ENCODE data around the gene XRCC6. TPM values are rescaled to one million over a fixed set of nuclear protein-coding genes. Genes with fewer than 3 reads are reported as not detected.

The XRCC6 gene
- total and polyA plus RNA-seq, 2 of the 13 experiments (the other 11 are each of a cell fraction or from before 2014, with no cell fraction given), result 124 to 625 TPM

DNA sequence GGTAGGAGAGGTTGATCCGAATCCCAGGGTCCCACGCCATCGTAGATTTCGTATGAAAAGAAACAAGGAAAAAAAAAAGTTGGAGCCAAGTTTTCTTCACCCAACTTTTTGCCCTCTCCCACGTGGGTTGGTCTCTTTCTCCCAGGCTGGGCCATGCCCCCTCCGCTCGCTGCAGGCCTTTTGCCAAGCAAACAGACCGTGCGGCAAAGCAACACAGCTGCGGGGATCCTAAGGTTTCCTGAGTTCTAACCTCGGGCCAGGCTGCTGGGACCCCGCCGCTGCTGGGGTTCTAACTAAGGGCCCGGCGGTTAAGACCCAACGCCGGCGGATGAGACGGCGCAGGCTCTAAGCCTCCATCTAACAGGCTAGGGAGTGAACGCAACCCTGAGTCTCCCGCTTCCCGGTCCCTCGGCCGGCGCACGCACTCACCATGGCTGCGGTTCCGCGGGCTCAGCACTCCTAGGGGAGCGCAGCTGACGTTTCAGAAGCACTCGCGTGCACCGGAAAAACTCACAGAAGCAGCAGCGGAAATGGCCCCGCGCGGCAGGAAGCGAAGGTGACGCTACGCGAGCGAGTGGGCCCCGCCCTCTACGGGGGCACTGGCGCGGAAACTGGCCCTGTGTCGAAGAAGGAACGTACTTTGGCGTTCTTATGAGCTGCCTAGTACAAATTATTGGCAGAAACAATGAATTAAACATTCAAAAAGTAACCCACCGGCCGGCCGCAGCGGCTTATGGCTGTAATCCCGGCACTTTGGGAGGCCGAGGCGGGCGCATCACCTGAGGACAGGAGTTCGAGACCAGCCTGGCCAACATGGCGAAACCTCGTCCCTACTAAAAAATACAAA is 67.5 kb downstream of the XRCC6 start, which contains the start of gene SNU13 (continued):
- no peak for TF ChIP-seq ZNF12 (CRISPR knock-in tag; IDR thresholded peaks at IDR 0.05)
- TF ChIP-seq, protein P1, sequence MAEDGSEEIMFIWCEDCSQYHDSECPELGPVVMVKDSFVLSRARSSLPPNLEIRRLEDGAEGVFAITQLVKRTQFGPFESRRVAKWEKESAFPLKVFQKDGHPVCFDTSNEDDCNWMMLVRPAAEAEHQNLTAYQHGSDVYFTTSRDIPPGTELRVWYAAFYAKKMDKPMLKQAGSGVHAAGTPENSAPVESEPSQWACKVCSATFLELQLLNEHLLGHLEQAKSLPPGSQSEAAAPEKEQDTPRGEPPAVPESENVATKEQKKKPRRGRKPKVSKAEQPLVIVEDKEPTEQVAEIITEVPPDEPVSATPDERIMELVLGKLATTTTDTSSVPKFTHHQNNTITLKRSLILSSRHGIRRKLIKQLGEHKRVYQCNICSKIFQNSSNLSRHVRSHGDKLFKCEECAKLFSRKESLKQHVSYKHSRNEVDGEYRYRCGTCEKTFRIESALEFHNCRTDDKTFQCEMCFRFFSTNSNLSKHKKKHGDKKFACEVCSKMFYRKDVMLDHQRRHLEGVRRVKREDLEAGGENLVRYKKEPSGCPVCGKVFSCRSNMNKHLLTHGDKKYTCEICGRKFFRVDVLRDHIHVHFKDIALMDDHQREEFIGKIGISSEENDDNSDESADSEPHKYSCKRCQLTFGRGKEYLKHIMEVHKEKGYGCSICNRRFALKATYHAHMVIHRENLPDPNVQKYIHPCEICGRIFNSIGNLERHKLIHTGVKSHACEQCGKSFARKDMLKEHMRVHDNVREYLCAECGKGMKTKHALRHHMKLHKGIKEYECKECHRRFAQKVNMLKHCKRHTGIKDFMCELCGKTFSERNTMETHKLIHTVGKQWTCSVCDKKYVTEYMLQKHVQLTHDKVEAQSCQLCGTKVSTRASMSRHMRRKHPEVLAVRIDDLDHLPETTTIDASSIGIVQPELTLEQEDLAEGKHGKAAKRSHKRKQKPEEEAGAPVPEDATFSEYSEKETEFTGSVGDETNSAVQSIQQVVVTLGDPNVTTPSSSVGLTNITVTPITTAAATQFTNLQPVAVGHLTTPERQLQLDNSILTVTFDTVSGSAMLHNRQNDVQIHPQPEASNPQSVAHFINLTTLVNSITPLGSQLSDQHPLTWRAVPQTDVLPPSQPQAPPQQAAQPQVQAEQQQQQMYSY (CRISPR knock-in tag; IDR thresholded peaks at IDR 0.05), result no peak
- TF ChIP-seq RFX1 (IDR thresholded peaks at IDR 0.05), result no peak
- TF ChIP-seq, protein P2, sequence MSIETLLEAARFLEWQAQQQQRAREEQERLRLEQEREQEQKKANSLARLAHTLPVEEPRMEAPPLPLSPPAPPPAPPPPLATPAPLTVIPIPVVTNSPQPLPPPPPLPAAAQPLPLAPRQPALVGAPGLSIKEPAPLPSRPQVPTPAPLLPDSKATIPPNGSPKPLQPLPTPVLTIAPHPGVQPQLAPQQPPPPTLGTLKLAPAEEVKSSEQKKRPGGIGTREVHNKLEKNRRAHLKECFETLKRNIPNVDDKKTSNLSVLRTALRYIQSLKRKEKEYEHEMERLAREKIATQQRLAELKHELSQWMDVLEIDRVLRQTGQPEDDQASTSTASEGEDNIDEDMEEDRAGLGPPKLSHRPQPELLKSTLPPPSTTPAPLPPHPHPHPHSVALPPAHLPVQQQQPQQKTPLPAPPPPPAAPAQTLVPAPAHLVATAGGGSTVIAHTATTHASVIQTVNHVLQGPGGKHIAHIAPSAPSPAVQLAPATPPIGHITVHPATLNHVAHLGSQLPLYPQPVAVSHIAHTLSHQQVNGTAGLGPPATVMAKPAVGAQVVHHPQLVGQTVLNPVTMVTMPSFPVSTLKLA (IDR thresholded peaks at IDR 0.05), result peak; percentile 48
- TF ChIP-seq MED13 (CRISPR knock-in tag; IDR thresholded peaks at IDR 0.05), result no peak
- TF ChIP-seq, protein P3, sequence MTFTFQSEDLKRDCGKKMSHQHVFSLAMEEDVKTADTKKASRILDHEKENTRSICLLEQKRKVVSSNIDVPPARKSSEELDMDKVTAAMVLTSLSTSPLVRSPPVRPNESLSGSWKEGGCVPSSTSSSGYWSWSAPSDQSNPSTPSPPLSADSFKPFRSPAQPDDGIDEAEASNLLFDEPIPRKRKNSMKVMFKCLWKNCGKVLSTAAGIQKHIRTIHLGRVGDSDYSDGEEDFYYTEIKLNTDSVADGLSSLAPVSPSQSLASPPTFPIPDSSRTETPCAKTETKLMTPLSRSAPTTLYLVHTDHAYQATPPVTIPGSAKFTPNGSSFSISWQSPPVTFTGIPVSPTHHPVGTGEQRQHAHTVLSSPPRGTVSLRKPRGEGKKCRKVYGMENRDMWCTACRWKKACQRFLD (CRISPR knock-in tag; IDR thresholded peaks at IDR 0.05; ENCODE audit: borderline replicate concordance), result 0 out of 2 replicates have a peak, but pooled peaks have one; percentile 35
- no peak for TF ChIP-seq U2AF1 (optimal IDR thresholded peaks at IDR 0.05; ENCODE audit: low read depth, low read length)
- TF ChIP-seq, protein P4, sequence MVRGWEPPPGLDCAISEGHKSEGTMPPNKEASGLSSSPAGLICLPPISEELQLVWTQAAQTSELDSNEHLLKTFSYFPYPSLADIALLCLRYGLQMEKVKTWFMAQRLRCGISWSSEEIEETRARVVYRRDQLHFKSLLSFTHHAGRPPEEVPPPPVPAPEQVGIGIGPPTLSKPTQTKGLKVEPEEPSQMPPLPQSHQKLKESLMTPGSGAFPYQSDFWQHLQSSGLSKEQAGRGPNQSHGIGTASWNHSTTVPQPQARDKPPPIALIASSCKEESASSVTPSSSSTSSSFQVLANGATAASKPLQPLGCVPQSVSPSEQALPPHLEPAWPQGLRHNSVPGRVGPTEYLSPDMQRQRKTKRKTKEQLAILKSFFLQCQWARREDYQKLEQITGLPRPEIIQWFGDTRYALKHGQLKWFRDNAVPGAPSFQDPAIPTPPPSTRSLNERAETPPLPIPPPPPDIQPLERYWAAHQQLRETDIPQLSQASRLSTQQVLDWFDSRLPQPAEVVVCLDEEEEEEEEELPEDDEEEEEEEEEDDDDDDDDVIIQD (CRISPR knock-in tag; IDR thresholded peaks at IDR 0.05; ENCODE audit: low read depth), result no peak
- TF ChIP-seq RAD21 (CRISPR knock-in tag; IDR thresholded peaks at IDR 0.05), result no peak
- no peak for TF ChIP-seq MYNN (CRISPR knock-in tag; IDR thresholded peaks at IDR 0.05; ENCODE audit: low read depth)
- TF ChIP-seq HMGA1 (CRISPR knock-in tag; conservative IDR thresholded peaks at IDR 0.05), result no peak
- TF ChIP-seq, protein P5, sequence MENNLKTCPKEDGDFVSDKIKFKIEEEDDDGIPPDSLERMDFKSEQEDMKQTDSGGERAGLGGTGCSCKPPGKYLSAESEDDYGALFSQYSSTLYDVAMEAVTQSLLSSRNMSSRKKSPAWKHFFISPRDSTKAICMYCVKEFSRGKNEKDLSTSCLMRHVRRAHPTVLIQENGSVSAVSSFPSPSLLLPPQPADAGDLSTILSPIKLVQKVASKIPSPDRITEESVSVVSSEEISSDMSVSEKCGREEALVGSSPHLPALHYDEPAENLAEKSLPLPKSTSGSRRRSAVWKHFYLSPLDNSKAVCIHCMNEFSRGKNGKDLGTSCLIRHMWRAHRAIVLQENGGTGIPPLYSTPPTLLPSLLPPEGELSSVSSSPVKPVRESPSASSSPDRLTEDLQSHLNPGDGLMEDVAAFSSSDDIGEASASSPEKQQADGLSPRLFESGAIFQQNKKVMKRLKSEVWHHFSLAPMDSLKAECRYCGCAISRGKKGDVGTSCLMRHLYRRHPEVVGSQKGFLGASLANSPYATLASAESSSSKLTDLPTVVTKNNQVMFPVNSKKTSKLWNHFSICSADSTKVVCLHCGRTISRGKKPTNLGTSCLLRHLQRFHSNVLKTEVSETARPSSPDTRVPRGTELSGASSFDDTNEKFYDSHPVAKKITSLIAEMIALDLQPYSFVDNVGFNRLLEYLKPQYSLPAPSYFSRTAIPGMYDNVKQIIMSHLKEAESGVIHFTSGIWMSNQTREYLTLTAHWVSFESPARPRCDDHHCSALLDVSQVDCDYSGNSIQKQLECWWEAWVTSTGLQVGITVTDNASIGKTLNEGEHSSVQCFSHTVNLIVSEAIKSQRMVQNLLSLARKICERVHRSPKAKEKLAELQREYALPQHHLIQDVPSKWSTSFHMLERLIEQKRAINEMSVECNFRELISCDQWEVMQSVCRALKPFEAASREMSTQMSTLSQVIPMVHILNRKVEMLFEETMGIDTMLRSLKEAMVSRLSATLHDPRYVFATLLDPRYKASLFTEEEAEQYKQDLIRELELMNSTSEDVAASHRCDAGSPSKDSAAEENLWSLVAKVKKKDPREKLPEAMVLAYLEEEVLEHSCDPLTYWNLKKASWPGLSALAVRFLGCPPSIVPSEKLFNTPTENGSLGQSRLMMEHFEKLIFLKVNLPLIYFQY (CRISPR knock-in tag; IDR thresholded peaks at IDR 0.05; ENCODE audit: borderline replicate concordance), result no peak
- TF ChIP-seq ZNF263 (CRISPR knock-in tag; IDR thresholded peaks at IDR 0.05), result peak; percentile 45
- 0 out of 2 replicates have a peak, but pooled peaks have one; percentile 29 for TF ChIP-seq ZSCAN20 (CRISPR knock-in tag; IDR thresholded peaks at IDR 0.05; ENCODE audit: borderline replicate concordance)
